Tibial nerve (tissue), 4 donors: ENCODE data around the gene SORL1-AS1.
A peak's percentile ranks its signal among the peaks of the same experiment; 100 is the strongest.

Source experiments
- DNase-seq, 2 donors: peaks; one replicate each; pipeline ENCODE4 v3.0.0-alpha.2; 2019; ENCODE audit warnings: low spot score in 2 of 2
- H3K27ac ChIP-seq, 4 donors: fragments of 200-600 bp; sonication (generic) in 3 of 4; one replicate each; pipeline ENCODE4 v1.5.1; 2017 to 2019; ENCODE audit warnings: mild to moderate bottlenecking in 1 of 4
- H3K27me3 ChIP-seq, 2 donors: fragments of 200-600 bp; sonication (generic) in 1 of 2; one replicate each; pipeline versions ENCODE4 v1.5.1 to v1.6.0; 2017 to 2019
- H3K36me3 ChIP-seq, 3 donors: fragments of 200-600 bp; sonication (generic); one replicate each; pipeline ENCODE4 v1.5.1; 2018 to 2019
- H3K4me1 ChIP-seq, 4 donors: fragments of 200-600 bp; sonication (generic) in 3 of 4; one replicate each; pipeline ENCODE4 v1.5.1; 2017 to 2019
- H3K4me3 ChIP-seq, 4 donors: fragments of 200-600 bp; sonication (generic) in 3 of 4; one replicate each; pipeline ENCODE4 v1.5.1; 2017 to 2019; ENCODE audit warnings: mild to moderate bottlenecking in 1 of 4, moderate library complexity in 1 of 4
- H3K9me3 ChIP-seq, 4 donors: fragments of 200-600 bp; sonication (generic) in 3 of 4; one replicate each; pipeline ENCODE4 v1.5.1; 2017 to 2019
- EP300 ChIP-seq, 2 donors: sonication (generic); formaldehyde crosslinking; IDR thresholded peaks; one replicate each; pipeline ENCODE4 v1.6.1; 2017; ENCODE audit warnings: antibody characterized with exemption in 2 of 2, mild to moderate bottlenecking in 1 of 2
- POLR2A ChIP-seq, 2 donors: fragments of 450-650 bp; IDR thresholded peaks; one replicate each; pipeline ENCODE4 v1.6.1; 2017; ENCODE audit warnings: antibody characterized with exemption in 2 of 2, mild to moderate bottlenecking in 2 of 2, moderate library complexity in 2 of 2
- WGBS, 2 donors: methylation state at CpG; one replicate each; pipeline ENCODE4 v1.1.5; 2018; 5-methylcytosine and 5-hydroxymethylcytosine counted together
- TF ChIP-seq, protein P1 (sequence below), 5 experiments: fragments of 200-600 bp in 3 of 5; fragments of 450-650 bp in 2 of 5; sonication (generic) in 3 of 5; IDR thresholded peaks; one replicate each; pipeline ENCODE4 v1.5.1; 2016 to 2019; ENCODE audit warnings: antibody characterized with exemption in 5 of 5, mild to moderate bottlenecking in 3 of 5, moderate library complexity in 2 of 5

Gene SORL1-AS1

DNA sequence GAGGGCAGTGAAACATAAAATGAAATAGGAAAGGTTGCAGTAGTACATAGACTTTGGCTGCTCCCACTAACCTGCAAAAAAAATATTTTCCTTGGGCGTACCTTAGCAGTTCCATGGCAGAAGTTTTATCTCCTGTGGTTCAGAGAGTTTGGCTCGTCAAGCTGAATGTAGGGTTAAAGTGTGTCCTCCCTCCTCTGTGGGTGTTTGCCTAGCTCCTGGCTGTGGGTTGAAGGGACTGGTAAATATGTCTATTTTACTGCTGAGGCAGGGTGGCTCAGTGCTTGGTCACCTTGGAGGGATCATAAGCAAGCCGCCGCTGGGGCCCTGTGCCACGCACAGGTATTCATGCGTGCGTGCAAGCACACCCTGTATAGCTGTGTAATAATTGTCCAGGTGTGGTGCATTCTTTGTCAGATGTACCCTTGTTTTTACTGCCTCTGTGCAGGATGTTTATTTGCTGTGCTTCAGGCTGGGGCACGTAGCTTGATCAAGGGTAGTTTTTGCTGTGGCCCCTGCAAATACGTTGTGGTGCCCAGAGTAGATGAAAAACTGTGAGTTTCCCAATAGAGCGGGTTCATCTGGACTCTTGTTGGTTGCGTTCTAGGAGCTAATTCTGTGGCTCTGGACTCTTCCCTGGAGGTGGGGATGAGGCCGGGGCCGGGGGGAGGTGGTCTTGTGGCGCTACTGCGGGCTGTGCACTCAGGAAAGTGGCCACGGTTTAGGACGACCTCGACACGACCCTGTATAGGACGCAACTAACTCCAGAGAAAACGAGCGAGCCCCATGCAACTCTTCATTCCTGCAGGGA lies 1.4 kb downstream of the SORL1-AS1 start:
- no peak for TF ChIP-seq POLR2A (IDR thresholded peaks at IDR 0.05)
- TF ChIP-seq, protein P1, sequence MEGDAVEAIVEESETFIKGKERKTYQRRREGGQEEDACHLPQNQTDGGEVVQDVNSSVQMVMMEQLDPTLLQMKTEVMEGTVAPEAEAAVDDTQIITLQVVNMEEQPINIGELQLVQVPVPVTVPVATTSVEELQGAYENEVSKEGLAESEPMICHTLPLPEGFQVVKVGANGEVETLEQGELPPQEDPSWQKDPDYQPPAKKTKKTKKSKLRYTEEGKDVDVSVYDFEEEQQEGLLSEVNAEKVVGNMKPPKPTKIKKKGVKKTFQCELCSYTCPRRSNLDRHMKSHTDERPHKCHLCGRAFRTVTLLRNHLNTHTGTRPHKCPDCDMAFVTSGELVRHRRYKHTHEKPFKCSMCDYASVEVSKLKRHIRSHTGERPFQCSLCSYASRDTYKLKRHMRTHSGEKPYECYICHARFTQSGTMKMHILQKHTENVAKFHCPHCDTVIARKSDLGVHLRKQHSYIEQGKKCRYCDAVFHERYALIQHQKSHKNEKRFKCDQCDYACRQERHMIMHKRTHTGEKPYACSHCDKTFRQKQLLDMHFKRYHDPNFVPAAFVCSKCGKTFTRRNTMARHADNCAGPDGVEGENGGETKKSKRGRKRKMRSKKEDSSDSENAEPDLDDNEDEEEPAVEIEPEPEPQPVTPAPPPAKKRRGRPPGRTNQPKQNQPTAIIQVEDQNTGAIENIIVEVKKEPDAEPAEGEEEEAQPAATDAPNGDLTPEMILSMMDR (IDR thresholded peaks at IDR 0.05), result no peak
- WGBS, 2 donors, result 39 to 41% methylated on average over 20 to 22 of the region's 22 CpGs

DNA sequence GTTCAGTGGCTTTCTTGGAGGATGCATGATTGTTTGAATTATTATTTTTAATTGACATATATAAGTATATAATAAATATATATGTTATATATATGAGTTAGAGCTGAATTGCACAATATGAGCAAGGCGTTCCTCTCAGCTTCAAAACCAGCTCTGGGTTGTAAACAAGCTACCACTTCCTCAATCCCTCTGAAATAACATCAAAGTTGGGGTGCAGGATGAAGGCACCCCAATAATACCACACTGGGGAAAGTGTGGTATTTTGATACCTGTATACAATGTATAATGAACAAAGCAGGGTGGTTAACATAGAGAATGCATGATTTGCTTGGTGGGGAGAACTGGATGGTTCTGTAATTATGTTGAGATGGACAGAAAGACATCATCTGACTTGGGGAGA lies 2.4 kb downstream of the SORL1-AS1 start:
- Histone ChIP-seq H3K9me3 (no peaks in the 10 kb centered on the region), H3K4me1 (peaks cover 0 to 17% (median 9%) of the 10 kb centered on the region in 4 donors), H3K27ac (peak overlapping the region in 1 of 4 donors; percentile 78), H3K27me3 (peaks cover 0 to 27% of the 10 kb centered on the region in 2 donors), H3K36me3 (no peaks in the 10 kb centered on the region), H3K4me3 (no peak overlapping the region)
- WGBS, 2 donors, result 78 to 79% methylated on average over 1 of the region's 1 CpG
- TF ChIP-seq POLR2A (IDR thresholded peaks at IDR 0.05), result no peak
- no peak for TF ChIP-seq EP300 (IDR thresholded peaks at IDR 0.05)
- TF ChIP-seq, protein P1 (IDR thresholded peaks at IDR 0.05), result no peak
- no peak for DNase-seq

More for the DNA sequence above, 1.4 kb downstream of the SORL1-AS1 start:
- H3K4me1 ChIP-seq, result peaks cover 0 to 17% (median 9%) of the 10 kb centered on the region in 4 donors
- peaks cover 0 to 27% of the 10 kb centered on the region in 2 donors for H3K27me3 ChIP-seq
- H3K36me3 ChIP-seq, result no peaks in the 10 kb centered on the region
- H3K27ac ChIP-seq, result peak overlapping the region in 2 of 4 donors; percentile 23 to 78
- H3K9me3 ChIP-seq, result no peaks in the 10 kb centered on the region
- no peak for DNase-seq
- H3K4me3 ChIP-seq, result peak overlapping the region; percentile 39 to 71 (median 57)

DNA sequence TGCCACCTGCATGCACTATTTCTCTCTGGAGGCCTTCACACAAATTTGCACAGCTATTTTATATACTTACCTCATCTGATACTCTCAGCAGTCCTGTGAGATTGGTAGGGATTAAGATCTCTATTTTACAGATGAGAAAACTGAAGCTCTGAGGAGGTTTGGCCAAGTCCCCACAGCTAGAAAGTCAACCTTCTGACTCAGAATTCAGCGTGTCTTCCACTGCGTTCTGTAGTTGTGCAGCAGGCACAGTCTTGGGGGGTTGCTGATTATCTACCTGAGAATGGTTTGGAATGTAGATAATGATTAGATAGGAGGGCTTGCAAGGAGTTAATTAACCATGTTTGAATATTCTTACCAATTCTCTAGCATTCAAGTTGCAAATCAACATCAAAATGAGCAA lies 3.1 kb downstream of the SORL1-AS1 start:
- no peak for DNase-seq
- TF ChIP-seq EP300 (IDR thresholded peaks at IDR 0.05), result no peak
- TF ChIP-seq, protein P1 (IDR thresholded peaks at IDR 0.05), result no peak
- Histone ChIP-seq H3K9me3 (no peaks in the 10 kb centered on the region), H3K36me3 (no peaks in the 10 kb centered on the region), H3K27me3 (peaks cover 0 to 27% of the 10 kb centered on the region in 2 donors), H3K4me3 (no peak overlapping the region), H3K27ac (peak overlapping the region in 1 of 4 donors; percentile 78), H3K4me1 (peaks cover 0 to 17% (median 9%) of the 10 kb centered on the region in 4 donors)
- 86 to 88% methylated on average over 2 of the region's 2 CpGs for WGBS, 2 donors

DNA sequence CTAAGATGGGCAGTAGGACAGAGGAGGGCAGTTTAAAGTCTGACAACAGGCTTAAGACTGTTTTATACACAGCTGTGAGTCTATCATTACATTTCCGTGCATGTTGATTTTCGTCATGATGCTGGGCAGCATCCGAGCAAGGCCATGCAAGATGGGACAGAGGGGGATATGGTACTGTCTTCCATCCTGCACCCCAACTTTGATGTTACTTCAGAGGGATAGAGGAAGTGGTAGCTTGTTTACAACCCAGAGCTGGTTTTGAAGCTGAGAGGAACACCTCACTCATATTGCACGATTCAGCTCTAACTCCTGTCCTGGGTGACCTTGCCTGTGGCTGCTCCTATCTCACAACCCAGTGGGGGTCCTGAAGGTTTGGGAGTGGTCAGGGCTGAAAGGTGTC lies 3.6 kb downstream of the SORL1-AS1 start:
- TF ChIP-seq, protein P1 (IDR thresholded peaks at IDR 0.05), result no peak
- TF ChIP-seq POLR2A (IDR thresholded peaks at IDR 0.05), result no peak
- no peak for TF ChIP-seq EP300 (IDR thresholded peaks at IDR 0.05)
- 86 to 90% methylated on average over 4 of the region's 4 CpGs for WGBS, 2 donors

DNA sequence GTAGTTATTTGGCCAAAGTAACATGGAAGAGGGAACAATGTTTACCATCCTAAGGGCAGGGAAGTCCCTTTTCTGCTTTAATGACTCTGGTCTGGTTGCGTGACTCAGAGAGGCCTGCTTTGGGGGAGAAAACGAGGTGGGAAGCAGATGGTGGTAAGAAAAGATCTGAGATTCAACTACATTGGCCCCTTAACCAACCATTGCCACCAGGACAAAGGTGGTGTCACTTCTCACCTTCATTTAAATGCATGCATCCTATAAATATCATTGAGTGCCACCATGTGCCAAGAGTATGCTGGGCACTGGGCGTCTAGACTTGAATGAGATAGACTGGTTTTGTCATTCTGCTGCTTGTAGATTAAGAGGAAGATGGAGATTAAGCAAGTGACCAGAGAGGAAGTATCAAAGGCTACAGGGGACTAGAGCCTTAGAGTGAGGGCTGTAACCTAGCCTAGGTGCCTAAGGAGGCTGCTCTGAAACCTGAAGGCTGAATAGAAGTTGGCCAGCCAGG lies 4.3 kb downstream of the SORL1-AS1 start:
- peaks cover 0 to 27% of the 10 kb centered on the region in 2 donors for H3K27me3 ChIP-seq
- H3K36me3 ChIP-seq, result no peaks in the 10 kb centered on the region
- no peaks in the 10 kb centered on the region for H3K9me3 ChIP-seq
- peaks cover 0 to 17% (median 9%) of the 10 kb centered on the region in 4 donors for H3K4me1 ChIP-seq
- DNase-seq, result no peak
- H3K4me3 ChIP-seq, result no peak overlapping the region
- 81 to 86% methylated on average over 3 of the region's 3 CpGs for WGBS, 2 donors
- TF ChIP-seq, protein P1 (IDR thresholded peaks at IDR 0.05), result no peak
- TF ChIP-seq POLR2A (IDR thresholded peaks at IDR 0.05) (no peak), EP300 (IDR thresholded peaks at IDR 0.05) (no peak)
- H3K27ac ChIP-seq, result peak overlapping the region in 1 of 4 donors; percentile 30

More for the DNA sequence above, 3.6 kb downstream of the SORL1-AS1 start:
- Histone ChIP-seq H3K4me1 (peaks cover 0 to 17% (median 9%) of the 10 kb centered on the region in 4 donors), H3K27me3 (peaks cover 0 to 27% of the 10 kb centered on the region in 2 donors), H3K9me3 (no peaks in the 10 kb centered on the region), H3K36me3 (no peaks in the 10 kb centered on the region), H3K4me3 (no peak overlapping the region), H3K27ac (peak overlapping the region in 1 of 4 donors; percentile 30)
- no peak for DNase-seq
